ENCODE measurements around the gene FASLG. TPM values are rescaled to one million over a fixed set of nuclear protein-coding genes. Genes with fewer than 3 reads are reported as not detected.

Gene FASLG
- total RNA-seq, 2 experiments from 2014 or later, result 4.5 to 4.6 TPM

DNA sequence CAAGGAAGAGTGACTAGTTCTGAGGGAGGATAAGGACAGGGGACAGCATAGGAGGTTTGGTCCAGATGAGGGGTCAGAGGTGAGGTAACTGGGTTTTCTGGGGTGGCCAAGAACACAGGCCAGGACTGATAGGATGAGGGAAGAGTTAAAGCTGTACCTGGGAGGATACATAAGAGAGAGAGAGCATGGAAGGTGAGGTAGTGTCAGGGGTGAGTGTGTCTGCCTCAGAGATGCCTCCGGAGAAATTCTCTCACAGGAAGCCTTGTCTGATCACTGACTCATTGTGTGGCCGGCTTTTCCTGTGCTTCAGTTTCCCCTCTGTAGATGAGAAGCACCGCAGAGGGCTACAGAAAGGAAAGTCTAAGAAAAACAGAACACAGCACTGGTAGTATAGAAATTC lies 40.2 kb downstream of the FASLG start:
- H3K27me3 Mint-ChIP-seq, result no peaks in the 10 kb centered on the region
- peaks cover 48% of the 10 kb centered on the region for H3K4me1 Mint-ChIP-seq
- H3K27ac Mint-ChIP-seq, result peak overlapping the region; percentile 89
- DNase-seq (peak; percentile 52), ATAC-seq (ENCODE audit: low read depth) (peak; percentile 85)
- H3K9me3 Mint-ChIP-seq, result peaks cover 1% of the 10 kb centered on the region
- POLR2A ChIA-PET, result interaction anchor here (0.6 to 2.4 kb wide), 12 partner anchors 18 to 167 kb away, joined by 3 to 11 read pairs (median 4); partner anchors contain the start of gene SUCO
- peaks cover 7% of the 10 kb centered on the region for H3K36me3 Mint-ChIP-seq
- H3K4me3 Mint-ChIP-seq, result peak overlapping the region; percentile 72

DNA sequence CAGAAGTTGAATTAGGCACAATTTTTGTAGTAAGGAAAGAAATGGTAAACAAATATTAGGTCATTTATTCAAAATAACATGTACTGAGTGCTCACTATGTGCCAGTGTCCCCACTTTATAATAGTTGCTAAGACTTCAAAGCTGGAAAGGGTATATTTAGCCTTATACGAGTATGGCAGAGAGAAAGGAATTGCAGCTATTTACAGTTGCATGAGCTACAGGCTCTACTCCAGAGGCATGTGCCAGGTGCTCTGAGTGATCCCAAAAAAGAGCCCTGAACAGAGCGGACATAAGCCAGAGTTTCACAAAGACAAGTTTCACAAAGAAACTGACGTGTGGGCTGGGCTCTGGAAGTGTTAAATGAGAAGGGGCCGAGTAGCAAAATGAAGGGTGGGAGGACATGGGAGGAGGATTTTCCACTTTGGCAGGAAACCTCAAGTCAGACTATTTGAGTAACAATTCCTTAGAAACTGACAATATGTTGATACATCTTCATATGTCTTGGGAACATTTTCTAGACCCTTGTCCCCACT lies 40.9 kb downstream of the FASLG start:
- H3K9me3 Mint-ChIP-seq, result peaks cover 1% of the 10 kb centered on the region
- peak overlapping the region; percentile 72 for H3K4me3 Mint-ChIP-seq
- no peaks in the 10 kb centered on the region for H3K27me3 Mint-ChIP-seq
- H3K4me1 Mint-ChIP-seq, result peaks cover 48% of the 10 kb centered on the region
- peaks cover 7% of the 10 kb centered on the region for H3K36me3 Mint-ChIP-seq
- DNase-seq (no peak), ATAC-seq (ENCODE audit: low read depth) (no peak)
- H3K27ac Mint-ChIP-seq, result peak overlapping the region; percentile 89
- POLR2A ChIA-PET, result interaction anchor here (0.8 to 2.4 kb wide), 11 partner anchors 17 to 167 kb away, joined by 3 to 11 read pairs (median 4); partner anchors contain the start of gene SUCO

DNA sequence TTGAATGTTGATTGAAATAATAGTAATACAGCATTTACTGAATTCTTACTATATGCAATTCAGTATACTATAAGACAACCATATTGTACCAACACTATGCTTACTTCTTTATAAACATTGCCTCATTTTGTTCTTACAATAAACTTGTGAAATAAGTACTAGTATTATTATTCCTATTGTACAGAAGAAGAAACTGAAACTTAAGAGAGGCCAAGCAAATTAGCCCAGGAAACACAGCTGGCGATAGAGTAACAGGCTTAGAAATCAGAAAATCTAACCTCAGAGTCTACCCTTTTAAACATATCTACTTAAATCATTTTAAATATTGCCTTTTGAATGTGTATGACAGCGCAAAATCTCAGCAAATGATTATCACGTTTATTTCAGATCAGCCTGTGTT lies 41.7 kb downstream of the FASLG start:
- ATAC-seq (ENCODE audit: low read depth), result no peak
- H3K9me3 Mint-ChIP-seq, result peaks cover 1% of the 10 kb centered on the region
- H3K4me1 Mint-ChIP-seq, result peaks cover 43% of the 10 kb centered on the region
- H3K36me3 Mint-ChIP-seq, result peaks cover 5% of the 10 kb centered on the region
- no peak for DNase-seq
- no peak overlapping the region for H3K4me3 Mint-ChIP-seq
- no peak overlapping the region for H3K27ac Mint-ChIP-seq
- POLR2A ChIA-PET, result interaction anchor here (1.1 kb wide), 1 partner anchor 28 kb away, joined by 3 read pairs; no protein-coding TSS in a partner anchor
- H3K27me3 Mint-ChIP-seq, result no peaks in the 10 kb centered on the region

DNA sequence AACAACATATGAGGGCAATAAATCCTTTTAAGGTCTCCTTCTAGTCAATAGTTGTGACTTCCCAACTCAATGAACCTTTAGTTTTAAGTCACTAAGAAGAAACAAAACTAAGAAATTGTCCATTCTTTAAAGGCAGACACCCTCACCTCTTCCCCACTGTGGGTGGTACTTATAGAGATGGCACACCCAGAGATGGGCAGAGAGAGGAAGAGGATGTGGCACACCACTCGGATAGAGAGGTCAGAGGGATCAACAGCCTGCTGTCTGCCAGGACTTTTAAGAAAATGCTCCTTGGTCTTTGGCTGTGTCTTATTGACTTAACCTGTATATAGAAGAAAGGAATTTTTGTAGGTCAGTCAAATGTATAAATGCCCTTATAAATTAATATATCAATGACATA lies 45.1 kb downstream of the FASLG start:
- Mint-ChIP-seq H3K36me3 (peaks cover 4% of the 10 kb centered on the region), H3K4me1 (peaks cover 40% of the 10 kb centered on the region), H3K27ac (no peak overlapping the region), H3K27me3 (no peaks in the 10 kb centered on the region), H3K4me3 (no peak overlapping the region), H3K9me3 (no peaks in the 10 kb centered on the region)
- DNase-seq, result no peak
- POLR2A ChIA-PET, result no interaction called here
- no peak for ATAC-seq (ENCODE audit: low read depth)

DNA sequence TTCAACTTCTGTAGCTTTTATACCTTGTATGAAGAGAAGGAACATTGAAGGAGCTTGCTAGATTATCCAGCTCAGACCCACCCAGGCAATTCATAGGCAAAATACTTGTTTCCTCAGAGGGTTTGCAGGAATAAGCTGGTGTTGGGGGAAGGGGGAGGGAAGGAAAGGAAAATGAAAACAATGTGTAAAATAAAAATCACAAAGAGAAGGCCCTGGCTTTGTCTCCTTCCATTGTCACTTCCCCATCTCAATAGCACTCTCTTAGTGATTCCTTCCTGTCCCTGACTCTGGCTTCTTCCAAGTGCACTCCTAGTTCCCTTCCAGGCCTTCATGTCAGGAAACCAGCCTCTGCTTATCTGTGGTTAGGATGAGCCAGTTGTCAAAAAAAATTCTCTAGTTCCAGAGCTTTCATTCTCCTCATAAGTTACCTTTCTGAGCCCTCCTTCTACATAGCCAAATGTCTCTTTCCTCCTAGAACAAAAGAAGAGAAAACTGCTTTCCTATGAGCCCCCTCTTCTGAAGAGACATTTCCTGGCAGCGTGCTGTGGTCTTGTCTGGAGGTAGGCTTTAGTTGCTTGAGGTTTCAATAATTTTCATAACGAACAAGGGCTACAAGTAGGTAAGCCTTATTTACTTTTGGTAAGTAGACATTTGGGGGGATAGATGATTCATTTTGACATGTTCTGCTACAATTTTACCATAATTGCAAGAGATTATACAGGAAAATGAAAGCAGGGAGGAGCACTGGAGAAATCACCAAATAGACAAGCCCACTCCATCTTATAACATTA lies 45.7 kb downstream of the FASLG start:
- Mint-ChIP-seq H3K4me3 (no peak overlapping the region), H3K9me3 (no peaks in the 10 kb centered on the region), H3K4me1 (peaks cover 40% of the 10 kb centered on the region), H3K27me3 (no peaks in the 10 kb centered on the region), H3K27ac (no peak overlapping the region), H3K36me3 (peaks cover 4% of the 10 kb centered on the region)
- DNase-seq, result no peak
- POLR2A ChIA-PET, result no interaction called here
- no peak for ATAC-seq (ENCODE audit: low read depth)

DNA sequence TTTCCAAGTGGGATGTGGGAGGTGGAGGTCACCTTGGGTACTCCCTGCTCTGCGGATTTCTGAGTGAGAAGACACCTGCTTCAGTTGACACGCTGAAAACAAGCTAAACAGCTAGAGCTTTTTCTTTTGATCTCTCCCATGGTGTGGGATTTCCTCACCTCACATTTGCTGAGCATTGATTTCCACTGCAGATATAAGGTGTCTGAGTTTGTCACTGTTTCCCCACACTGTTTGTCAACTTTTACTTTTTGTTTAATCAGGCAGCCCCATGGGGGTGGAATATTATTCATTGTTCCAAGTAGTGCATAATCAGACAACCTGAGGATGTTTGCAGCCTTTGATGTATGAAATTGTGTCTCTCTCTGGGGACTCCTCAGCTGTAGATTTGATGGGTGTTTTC lies 49.5 kb downstream of the FASLG start:
- Mint-ChIP-seq H3K4me1 (peaks cover 41% of the 10 kb centered on the region), H3K27ac (peak overlapping the region; percentile 19), H3K36me3 (peaks cover 4% of the 10 kb centered on the region), H3K27me3 (peaks cover 10% of the 10 kb centered on the region), H3K4me3 (peak overlapping the region; percentile 59), H3K9me3 (peaks cover 2% of the 10 kb centered on the region)
- DNase-seq, result no peak
- POLR2A ChIA-PET, result interaction anchor here (0.6 to 1.4 kb wide), 5 partner anchors 9 to 62 kb away, joined by 3 to 5 read pairs (median 4); no protein-coding TSS in a partner anchor
- peak; percentile 81 for ATAC-seq (ENCODE audit: low read depth)

DNA sequence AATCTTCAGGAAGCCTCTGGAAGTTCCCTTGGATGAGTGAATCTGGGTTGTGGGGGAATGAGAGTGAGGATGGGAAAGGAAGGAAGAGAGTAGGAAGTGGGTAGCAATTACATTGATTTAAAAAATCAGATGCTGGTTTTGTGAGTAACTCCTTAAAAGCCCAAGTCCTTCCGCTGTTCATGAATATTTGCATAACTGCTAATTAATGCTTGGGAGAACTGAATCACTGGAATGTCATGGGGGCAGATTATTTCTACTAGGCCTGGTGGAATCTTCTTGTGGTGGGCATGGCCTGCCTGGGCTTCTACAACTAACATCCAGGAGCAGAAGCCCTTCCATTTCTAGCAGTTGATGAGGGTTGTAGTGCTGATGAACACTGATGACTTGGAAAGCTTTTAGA lies 52.7 kb downstream of the FASLG start:
- no peak overlapping the region for H3K4me3 Mint-ChIP-seq
- H3K4me1 Mint-ChIP-seq, result peaks cover 45% of the 10 kb centered on the region
- H3K27ac Mint-ChIP-seq, result no peak overlapping the region
- POLR2A ChIA-PET, result no interaction called here
- no peak for ATAC-seq (ENCODE audit: low read depth)
- DNase-seq, result no peak
- H3K27me3 Mint-ChIP-seq, result peaks cover 14% of the 10 kb centered on the region
- peaks cover 2% of the 10 kb centered on the region for H3K9me3 Mint-ChIP-seq
- peaks cover 7% of the 10 kb centered on the region for H3K36me3 Mint-ChIP-seq

DNA sequence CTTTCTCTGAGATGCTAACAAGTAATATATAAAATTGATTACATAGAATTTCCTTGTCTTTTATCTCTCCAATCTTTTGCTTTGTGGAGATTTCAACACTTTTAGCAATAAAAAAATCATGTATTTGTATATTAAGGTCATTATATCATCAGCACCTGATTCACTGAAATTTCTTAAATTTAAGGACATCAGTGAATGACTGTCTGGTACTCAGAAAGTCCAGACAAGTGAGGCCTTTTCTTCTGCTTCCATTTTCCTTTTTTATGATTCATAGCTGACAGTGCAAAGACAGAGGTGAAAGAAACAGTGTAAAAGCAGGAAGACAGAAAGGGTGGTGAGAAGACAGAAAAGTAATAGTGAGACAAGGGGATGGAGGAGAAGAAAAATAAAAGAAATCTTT lies 54.6 kb downstream of the FASLG start:
- ATAC-seq (ENCODE audit: low read depth) (no peak), DNase-seq (no peak)
- H3K27ac Mint-ChIP-seq, result no peak overlapping the region
- H3K9me3 Mint-ChIP-seq, result peaks cover 2% of the 10 kb centered on the region
- H3K4me3 Mint-ChIP-seq, result no peak overlapping the region
- H3K4me1 Mint-ChIP-seq, result peaks cover 40% of the 10 kb centered on the region
- H3K27me3 Mint-ChIP-seq, result peaks cover 14% of the 10 kb centered on the region
- H3K36me3 Mint-ChIP-seq, result peaks cover 9% of the 10 kb centered on the region
- POLR2A ChIA-PET, result no interaction called here

Other genes with a start within 250 kb of the FASLG start
- not detected for gene C1orf105, start 238.4 kb upstream of the FASLG start, total RNA-seq
- 10 to 100 TPM; 32.1 to 32.8 TPM for gene PIGC, start 215.0 kb upstream of the FASLG start, total RNA-seq
- 10 to 100 TPM; 42.5 to 44.5 TPM for gene SUCO, start 126.0 kb upstream of the FASLG start, total RNA-seq

All from activated naive CD8-positive, alpha-beta T cell treated with anti-CD3 and anti-CD28 coated beads, Interleukin-2, amount 10 ng/mL, durations not matched to agents 7 days and 5 days (primary cell).